H1 (cell line): ENCODE results near the gene EPN2. TPM values are rescaled to one million over a fixed set of nuclear protein-coding genes. Genes with fewer than 3 reads are reported as not detected.

ENCODE experiments used
- CTCF ChIA-PET: fragments of 300-600 bp; sonication (Branson Sonifier 250); formaldehyde crosslinking; loops from one replicate; lab custom pipeline; 2021; ENCODE audit not compliant: partially characterized antibody; lab: Charles Lee
- POLR2A ChIA-PET: fragments of 300-600 bp; sonication (Branson Sonifier 250); formaldehyde crosslinking; loops from one replicate; lab custom pipeline; 2021; ENCODE audit warnings: inconsistent platforms; ENCODE audit not compliant: partially characterized antibody; lab: Charles Lee
- DNase-seq, 2 experiments: peaks; one replicate each; pipeline versions ENCODE4 v3.0.0 to v3.0.0-alpha.2; 2010 to 2022; ENCODE audit warnings: low spot score in 2 of 2, low read depth in 1 of 2, mixed read lengths in 1 of 2
- FAIRE-seq: peaks from 2 replicates; lab custom pipeline; 2011; peaks lifted over from hg19 to GRCh38; lab: Jason Lieb, UNC
- H2AFZ ChIP-seq: 2 replicates; pipeline ENCODE4 v1.8.1; 2012; ENCODE audit warnings: low read length, inconsistent platforms
- H2AK5ac ChIP-seq: 2 replicates; pipeline ENCODE4 v1.6.1; 2013; ENCODE audit warnings: low read depth, low read length
- H2BK120ac ChIP-seq: replicated peaks from 2 replicates; pipeline ENCODE3; 2013; ENCODE audit warnings: low read depth, low read length, inconsistent platforms
- H2BK12ac ChIP-seq: 2 replicates; pipeline ENCODE4 v1.6.1; 2013; ENCODE audit warnings: low read depth, low read length
- H2BK15ac ChIP-seq: 2 replicates; pipeline ENCODE4 v1.6.1; 2013; ENCODE audit warnings: low read length
- H2BK20ac ChIP-seq: 2 replicates; pipeline ENCODE4 v1.6.1; 2013; ENCODE audit warnings: low read length
- H2BK5ac ChIP-seq: 2 replicates; pipeline ENCODE4 v1.6.1; 2013; ENCODE audit warnings: low read depth, low read length
- H3K14ac ChIP-seq: 2 replicates; pipeline ENCODE4 v1.6.1; 2013; ENCODE audit warnings: inconsistent platforms; ENCODE audit not compliant: insufficient read length
- H3K18ac ChIP-seq: 2 replicates; pipeline ENCODE4 v1.6.1; 2013; ENCODE audit warnings: low read length; ENCODE audit errors: extremely low read depth
- H3K23ac ChIP-seq: 2 replicates; pipeline ENCODE4 v1.6.1; 2013; ENCODE audit warnings: inconsistent platforms; ENCODE audit not compliant: insufficient read length
- H3K23me2 ChIP-seq: 2 replicates; pipeline ENCODE4 v1.6.1; 2013; ENCODE audit warnings: low read depth, low read length
- H3K27ac ChIP-seq: 2 replicates; pipeline ENCODE4 v1.6.1; 2011; ENCODE audit warnings: low read depth, low read length, inconsistent platforms
- H3K27me3 ChIP-seq, 4 experiments: replicated peaks in 1 of 4; 1 replicate in 1 of 4; 2 replicates in 3 of 4; pipeline versions ENCODE4 v1.6.1 to v1.8.1; 2011 to 2013; ENCODE audit warnings: low read length in 3 of 4, mild to moderate bottlenecking in 3 of 4, inconsistent platforms in 2 of 4, mixed read lengths in 2 of 4, moderate library complexity in 1 of 4; ENCODE audit not compliant: control insufficient read depth in 3 of 4, insufficient read depth in 3 of 4; ENCODE audit errors: extremely low read depth in 1 of 4
- H3K36me3 ChIP-seq, 4 experiments: 2 replicates each; pipeline versions ENCODE4 v1.6.1 to v1.8.1; 2011 to 2013; ENCODE audit warnings: mild to moderate bottlenecking in 4 of 4, low read length in 3 of 4, moderate library complexity in 2 of 4, control low read depth in 1 of 4, inconsistent platforms in 1 of 4; ENCODE audit not compliant: insufficient read depth in 4 of 4, control insufficient read depth in 2 of 4
- H3K4ac ChIP-seq: replicated peaks from 2 replicates; pipeline ENCODE3; 2013; ENCODE audit warnings: low read length, low read depth, mixed read lengths, inconsistent platforms; ENCODE audit not compliant: insufficient read length
- H3K4me1 ChIP-seq, 4 experiments: replicated peaks in 1 of 4; 1 replicate in 1 of 4; 2 replicates in 3 of 4; pipeline versions ENCODE4 v1.6.1 to v1.8.1; 2011 to 2013; ENCODE audit warnings: low read length in 3 of 4, inconsistent platforms in 2 of 4, mixed read lengths in 1 of 4; ENCODE audit not compliant: insufficient read depth in 4 of 4, control insufficient read depth in 3 of 4
- H3K4me2 ChIP-seq, 2 experiments: 2 replicates each; pipeline versions ENCODE4 v1.6.1 to v1.8.1; 2011 to 2013; ENCODE audit warnings: low read depth in 2 of 2, low read length in 2 of 2, control low read depth in 1 of 2, inconsistent platforms in 1 of 2, mild to moderate bottlenecking in 1 of 2; ENCODE audit not compliant: insufficient read depth in 1 of 2
- H3K4me3 ChIP-seq, 4 experiments: fragments of 200-600, 300-600 bp in 1 of 4; sonication (generic), shearing (Covaris generic), sonication (Bioruptor Twin) in 1 of 4; 2 replicates each; pipeline versions ENCODE4 v1.5.1 to v1.8.1; 2011 to 2016; ENCODE audit warnings: low read length in 4 of 4, low read depth in 3 of 4, control low read depth in 2 of 4, inconsistent platforms in 2 of 4, mild to moderate bottlenecking in 2 of 4, mixed read lengths in 1 of 4, moderate library complexity in 1 of 4; ENCODE audit not compliant: insufficient read depth in 2 of 4; ENCODE audit errors: extremely low read depth in 1 of 4
- H3K56ac ChIP-seq: replicated peaks from 2 replicates; pipeline ENCODE3; 2013; ENCODE audit warnings: low read depth, mild to moderate bottlenecking, mixed read lengths, low read length, inconsistent platforms; ENCODE audit not compliant: insufficient read length
- H3K79me1 ChIP-seq: 2 replicates; pipeline ENCODE4 v1.6.1; 2013; ENCODE audit warnings: low read depth, low read length, control low read depth
- H3K79me2 ChIP-seq, 2 experiments: 2 replicates each; pipeline versions ENCODE4 v1.6.1 to v1.8.1; 2012 to 2013; ENCODE audit warnings: low read length in 2 of 2, mild to moderate bottlenecking in 2 of 2, inconsistent platforms in 1 of 2; ENCODE audit not compliant: insufficient read depth in 2 of 2, control insufficient read depth in 1 of 2
- H3K9ac ChIP-seq, 4 experiments: replicated peaks in 1 of 4; 1 replicate in 1 of 4; 2 replicates in 3 of 4; pipeline versions ENCODE4 v1.6.1 to v1.8.1; 2011 to 2013; ENCODE audit warnings: low read depth in 3 of 4, low read length in 3 of 4, control low read depth in 2 of 4, mild to moderate bottlenecking in 2 of 4, moderate library complexity in 2 of 4, inconsistent platforms in 1 of 4; ENCODE audit errors: extremely low read depth in 1 of 4
- H3K9me3 ChIP-seq, 2 experiments: 2 replicates each; pipeline versions ENCODE4 v1.6.1 to v1.8.1; 2012 to 2013; ENCODE audit warnings: mild to moderate bottlenecking in 2 of 2, moderate library complexity in 2 of 2, control low read depth in 1 of 2, inconsistent platforms in 1 of 2, low read depth in 1 of 2, low read length in 1 of 2, mixed read lengths in 1 of 2; ENCODE audit not compliant: insufficient read depth in 2 of 2
- H4K20me1 ChIP-seq, 2 experiments: replicated peaks in 1 of 2; 2 replicates each; pipeline versions ENCODE3 to v1.8.1; 2011 to 2013; ENCODE audit warnings: inconsistent platforms in 2 of 2, low read length in 2 of 2, mild to moderate bottlenecking in 1 of 2; ENCODE audit not compliant: insufficient read depth in 2 of 2, control insufficient read depth in 1 of 2
- H4K5ac ChIP-seq: 2 replicates; pipeline ENCODE4 v1.6.1; 2013; ENCODE audit warnings: low read length, low read depth, mixed read lengths, inconsistent platforms; ENCODE audit not compliant: insufficient read length
- H4K8ac ChIP-seq: 2 replicates; pipeline ENCODE4 v1.8.0; 2013; ENCODE audit warnings: mild to moderate bottlenecking, moderate library complexity, low read length, inconsistent platforms; ENCODE audit not compliant: insufficient read depth; ENCODE audit errors: extremely low read depth
- H4K91ac ChIP-seq: replicated peaks from 2 replicates; pipeline ENCODE3; 2013; ENCODE audit warnings: low read length, mixed read lengths, inconsistent platforms; ENCODE audit not compliant: insufficient read length
- ASH2L ChIP-seq: fragments of 200-600, 300-600 bp; sonication (generic); IDR thresholded peaks from one replicate; pipeline ENCODE4 v1.7.1; 2017; ENCODE audit warnings: low read length
- BCL11A ChIP-seq, 2 experiments: IDR thresholded peaks; one replicate each; pipeline ENCODE4 v1.6.1; 2011; ENCODE audit warnings: low read depth in 2 of 2, low read length in 2 of 2, mild to moderate bottlenecking in 2 of 2
- CBX5 ChIP-seq: fragments of 300-800, 300-1000 bp; sonication (generic); IDR thresholded peaks from 2 replicates; pipeline ENCODE4 v1.7.1; 2016; ENCODE audit warnings: antibody characterized with exemption, low read length, low read depth
- CHD1 ChIP-seq: IDR thresholded peaks from 2 replicates; pipeline ENCODE4 v1.6.1; 2012; ENCODE audit warnings: low read depth, low read length, improper control_type of control experiment
- CHD2 ChIP-seq: IDR thresholded peaks from 2 replicates; pipeline ENCODE4 v1.6.1; 2012; ENCODE audit warnings: low read length, improper control_type of control experiment
- CREB1 ChIP-seq: IDR thresholded peaks from 2 replicates; pipeline ENCODE4 v1.6.1; 2012; ENCODE audit warnings: inconsistent platforms
- EGR1 ChIP-seq: IDR thresholded peaks from 2 replicates; pipeline ENCODE4 v1.6.1; 2011; ENCODE audit warnings: low read depth, low read length, borderline replicate concordance
- KDM4A ChIP-seq: IDR thresholded peaks from one replicate; pipeline ENCODE4 v1.7.1; 2012; ENCODE audit warnings: low read depth, mild to moderate bottlenecking, moderate library complexity, low read length, inconsistent platforms; ENCODE audit not compliant: severe bottlenecking
- RBBP5 ChIP-seq: IDR thresholded peaks from 2 replicates; pipeline ENCODE4 v1.7.1; 2012; ENCODE audit warnings: low read depth, mild to moderate bottlenecking, inconsistent platforms, low read length, moderate library complexity, borderline replicate concordance
- SIRT6 ChIP-seq: IDR thresholded peaks from one replicate; pipeline ENCODE4 v1.7.1; 2012; ENCODE audit warnings: low read length, inconsistent platforms
- YY1 ChIP-seq: IDR thresholded peaks from 2 replicates; pipeline ENCODE4 v1.6.1; 2011; ENCODE audit warnings: low read depth, mild to moderate bottlenecking, low read length
- WGBS, 2 experiments: shearing (Covaris generic) in 1 of 2; methylation state at CpG; one replicate each; pipeline versions ENCODE4 v1.1.6 to v1.1.7; 2013 to 2015; ENCODE audit warnings: low lambda C conversion rate in 2 of 2, mixed read lengths in 2 of 2, inconsistent platforms in 1 of 2, low coverage in 1 of 2, missing lambda C conversion rate in 1 of 2; ENCODE audit not compliant: insufficient replicate concordance in 2 of 2, insufficient coverage in 1 of 2, insufficient read length in 1 of 2; ENCODE audit errors: extremely low coverage in 1 of 2, missing lambda C conversion rate in 1 of 2; 5-methylcytosine and 5-hydroxymethylcytosine counted together
- polyA plus RNA-seq, 7 experiments: library from polyadenylated mRNA; depleted of rRNA in 3 of 7; stranded (reverse) in 5 of 7; unstranded in 2 of 7; fragments of >200 nt in 5 of 7; fragments of 200-250 nt in 2 of 7; gene quantifications; 1 replicate in 5 of 7; 2 replicates in 1 of 7; 4 replicates in 1 of 7; pipeline versions ENCODE4 v1.2.1 to v1.2.3, GENCODE V29; 2011 to 2013; ENCODE audit warnings: missing spikeins in 2 of 7, mixed read lengths in 2 of 7
- total RNA-seq: library from RNA; stranded (reverse); fragmentation: NEBNext Ultra II Directional; extraction: Animal tissue kit (Norgen Biotek cat#: 25700); gene quantifications from 2 replicates; pipeline ENCODE4 v1.2.1, GENCODE V29; 2021
- TF ChIP-seq, protein P1 (sequence below): IDR thresholded peaks from 2 replicates; pipeline ENCODE4 v1.6.1; 2012; ENCODE audit warnings: low read length, inconsistent platforms

The EPN2 gene
- total and polyA plus RNA-seq, 2 of the 8 experiments (the other 6 are each of a cell fraction or from before 2014, with no cell fraction given) = 28.7 to 55.8 TPM

GRCh38 chr17:19275457-19276127, 38.4 kb downstream of the EPN2 start:
- no peak overlapping the region for H2BK15ac ChIP-seq
- H4K91ac ChIP-seq = no peak overlapping the region
- H3K23me2 ChIP-seq = 0 out of 2 replicates have a peak, but pooled peaks cover 2% of the 10 kb centered on the region
- no peak overlapping the region for H3K56ac ChIP-seq
- no peak overlapping the region for H3K4me3 ChIP-seq
- no peaks in the 10 kb centered on the region for H3K27me3 ChIP-seq
- H2BK12ac ChIP-seq = 0 out of 2 replicates have a peak overlapping the region, but pooled peaks have one; percentile 1
- no peak for FAIRE-seq
- no peak overlapping the region for H3K4me2 ChIP-seq
- 90% methylated on average over 3 of the region's 3 CpGs; no CpG with 5 or more reads in 1 of the 2 experiments for WGBS, 2 experiments
- no peak overlapping the region for H3K14ac ChIP-seq
- H3K9ac ChIP-seq = no peak overlapping the region
- no peak overlapping the region for H3K18ac ChIP-seq
- DNase-seq = no peak
- peaks cover 0 to 3% (median under 1%) of the 10 kb centered on the region in 4 experiments; a peak in 2 of 7 replicates for H3K4me1 ChIP-seq
- H3K36me3 ChIP-seq = 0 out of 8 replicates have a peak, but pooled peaks cover 0 to 4% (median 0%) of the 10 kb centered on the region in 4 experiments
- no peak overlapping the region for H3K23ac ChIP-seq
- no peak overlapping the region for H4K8ac ChIP-seq
- no peak overlapping the region for H3K4ac ChIP-seq
- H3K79me2 ChIP-seq = peaks cover 4 to 35% of the 10 kb centered on the region in 2 experiments; a peak in 3 of 4 replicates
- CTCF ChIA-PET = interaction anchor here (1.1 to 1.9 kb wide), 3 partner anchors 10 to 46 kb away, joined by 3 to 9 read pairs (median 5); no protein-coding TSS in a partner anchor
- no peak overlapping the region for H2BK20ac ChIP-seq
- POLR2A ChIA-PET = no interaction called here
- H4K5ac ChIP-seq = no peak overlapping the region
- no peak overlapping the region for H2AFZ ChIP-seq
- H4K20me1 ChIP-seq = peaks cover 10 to 14% of the 10 kb centered on the region in 2 experiments
- no peak overlapping the region for H2BK5ac ChIP-seq
- H2AK5ac ChIP-seq = no peak overlapping the region
- H2BK120ac ChIP-seq = no peak overlapping the region
- H3K79me1 ChIP-seq = peaks cover 15% of the 10 kb centered on the region
- H3K27ac ChIP-seq = no peak overlapping the region
- H3K9me3 ChIP-seq = no peaks in the 10 kb centered on the region
- TF ChIP-seq CREB1 = no peak
- TF ChIP-seq CHD1 = no peak
- TF ChIP-seq KDM4A = no peak
- no peak for TF ChIP-seq RBBP5
- no peak for TF ChIP-seq BCL11A (IDR thresholded peaks at IDR 0.05; ENCODE audit: low read depth in 2 of 2, low read length in 2 of 2)
- TF ChIP-seq CHD2 = no peak
- no peak for TF ChIP-seq SIRT6
- no peak for TF ChIP-seq CBX5
- no peak for TF ChIP-seq EGR1
- TF ChIP-seq, protein P1, sequence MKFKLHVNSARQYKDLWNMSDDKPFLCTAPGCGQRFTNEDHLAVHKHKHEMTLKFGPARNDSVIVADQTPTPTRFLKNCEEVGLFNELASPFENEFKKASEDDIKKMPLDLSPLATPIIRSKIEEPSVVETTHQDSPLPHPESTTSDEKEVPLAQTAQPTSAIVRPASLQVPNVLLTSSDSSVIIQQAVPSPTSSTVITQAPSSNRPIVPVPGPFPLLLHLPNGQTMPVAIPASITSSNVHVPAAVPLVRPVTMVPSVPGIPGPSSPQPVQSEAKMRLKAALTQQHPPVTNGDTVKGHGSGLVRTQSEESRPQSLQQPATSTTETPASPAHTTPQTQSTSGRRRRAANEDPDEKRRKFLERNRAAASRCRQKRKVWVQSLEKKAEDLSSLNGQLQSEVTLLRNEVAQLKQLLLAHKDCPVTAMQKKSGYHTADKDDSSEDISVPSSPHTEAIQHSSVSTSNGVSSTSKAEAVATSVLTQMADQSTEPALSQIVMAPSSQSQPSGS = no peak
- no peak for TF ChIP-seq YY1
- TF ChIP-seq ASH2L = no peak
